NCI-H2227 (cell line): ENCODE data around the gene TNNC1.

Source experiments
- DNase-seq: peaks from one replicate; lab custom pipeline; 2025; ENCODE audit not compliant: unreplicated experiment; lab: John Stamatoyannopoulos, UW

TNNC1 gene

GRCh38 chr3:52484680-52485461, 31.0 kb upstream of the TNNC1 start:
- no peak for DNase-seq

- no peak for DNase-seq
These were observed 29.9 kb upstream of the TNNC1 start for GRCh38 chr3:52483577-52484381.

- no peak for DNase-seq
These were observed 29.2 kb upstream of the TNNC1 start for GRCh38 chr3:52483081-52483480.

- DNase-seq = no peak
These were observed 28.1 kb upstream of the TNNC1 start for GRCh38 chr3:52481819-52482521.

- DNase-seq = no peak
These were observed 27.2 kb upstream of the TNNC1 start for GRCh38 chr3:52480768-52481715.

GRCh38 chr3:52479877-52480575, 26.2 kb upstream of the TNNC1 start:
- no peak for DNase-seq

GRCh38 chr3:52479037-52479876, 25.4 kb upstream of the TNNC1 start:
- no peak for DNase-seq

- DNase-seq = no peak
These were observed 23.9 kb upstream of the TNNC1 start for GRCh38 chr3:52477796-52478095.

GRCh38 chr3:52477076-52477795, 23.4 kb upstream of the TNNC1 start:
- DNase-seq = no peak

- no peak for DNase-seq
These were observed 19.2 kb upstream of the TNNC1 start for GRCh38 chr3:52473026-52473425.

- no peak for DNase-seq
These were observed 18.6 kb upstream of the TNNC1 start for GRCh38 chr3:52472239-52473000.

GRCh38 chr3:52471371-52472238, 17.8 kb upstream of the TNNC1 start:
- DNase-seq = no peak

- no peak for DNase-seq
These were observed 17.1 kb upstream of the TNNC1 start for GRCh38 chr3:52470920-52471319.

- DNase-seq = no peak
These were observed 15.2 kb upstream of the TNNC1 start for GRCh38 chr3:52469001-52469400.

GRCh38 chr3:52468336-52468735, 14.5 kb upstream of the TNNC1 start:
- no peak for DNase-seq

GRCh38 chr3:52463416-52463815, 9.6 kb upstream of the TNNC1 start:
- no peak for DNase-seq

- no peak for DNase-seq
These were observed 8.0 kb upstream of the TNNC1 start for GRCh38 chr3:52461874-52462273.
